GM12892 (cell line): ENCODE data around the gene RPL23.

Experiments
- POLR2A ChIP-seq: IDR thresholded peaks from 2 replicates; pipeline ENCODE4 v1.6.1; 2011; ENCODE audit warnings: low read depth, low read length, control low read depth
- POLR2AphosphoS5 ChIP-seq: IDR thresholded peaks from 2 replicates; pipeline ENCODE4 v1.6.1; 2011; ENCODE audit warnings: low read depth, low read length, control low read depth
- TAF1 ChIP-seq: IDR thresholded peaks from 2 replicates; pipeline ENCODE4 v1.6.1; 2011; ENCODE audit warnings: low read depth, mild to moderate bottlenecking, control low read depth, low read length, borderline replicate concordance

- TF ChIP-seq POLR2A (no peak), TAF1 (no peak), POLR2AphosphoS5 (no peak)
Measured at GRCh38 chr17:38899421-38899820, 45.9 kb upstream of the RPL23 start.
